Skin of body (tissue), 2 donors: ENCODE results near the gene PGAP2. TPM values are rescaled to one million over a fixed set of nuclear protein-coding genes. Genes with fewer than 3 reads are reported as not detected.
"Not testable (repeated sequence)": the region's sequence is repeated elsewhere in the genome, so short reads cannot be mapped to it uniquely, and the experiment has no call there.

Source experiments
- DNase-seq: peaks from one replicate; lab custom pipeline; 2025; lab: John Stamatoyannopoulos, UW
- total RNA-seq: library from RNA; depleted of rRNA; stranded (reverse); fragments of >200 nt; gene quantifications from one replicate; pipeline ENCODE4 v1.2.3, GENCODE V29; 2014

PGAP2 gene
- total RNA-seq = 18.8 TPM

GRCh38 chr11:3807909-3808860, at the start of gene PGAP2:
Gene PGAP2, plus strand, starts transcription at chr11:3808560. Its CDS starts 2,700 bp downstream, at chr11:3811260.
- DNase-seq = no peak

DNA sequence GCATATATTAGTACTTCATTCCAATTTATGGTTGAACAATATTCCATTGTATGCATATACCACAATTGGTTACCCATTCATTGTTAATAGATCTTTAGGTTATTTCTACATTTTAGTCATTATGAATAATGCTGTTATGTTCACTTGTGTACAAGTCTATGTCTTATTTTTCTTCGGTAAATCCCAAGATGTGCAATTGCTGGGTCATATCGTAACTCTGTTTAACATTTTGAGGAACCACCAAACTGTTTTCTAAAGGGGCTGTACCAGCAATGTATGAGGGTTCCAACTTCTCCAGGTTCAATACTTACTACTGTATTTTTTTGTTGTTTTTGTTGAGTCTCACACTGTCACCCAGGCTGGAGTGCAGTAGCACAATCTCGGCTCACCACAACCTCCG, 44.1 kb upstream of the PGAP2 start:
- no peak for DNase-seq

GRCh38 chr11:3766836-3767235, 41.5 kb upstream of the PGAP2 start:
- not testable (repeated sequence) for DNase-seq

GRCh38 chr11:3767536-3767935, 40.8 kb upstream of the PGAP2 start:
- DNase-seq = no peak

GRCh38 chr11:3773180-3773579, 35.2 kb upstream of the PGAP2 start:
- no peak for DNase-seq

- peak; percentile 66 for DNase-seq
Observed at GRCh38 chr11:3775736-3776406, 32.5 kb upstream of the PGAP2 start.

GRCh38 chr11:3781423-3781822, 26.9 kb upstream of the PGAP2 start:
- DNase-seq = no peak

GRCh38 chr11:3782963-3783362, 25.4 kb upstream of the PGAP2 start:
- no peak for DNase-seq

GRCh38 chr11:3783611-3784010, 24.7 kb upstream of the PGAP2 start:
- no peak for DNase-seq

DNA sequence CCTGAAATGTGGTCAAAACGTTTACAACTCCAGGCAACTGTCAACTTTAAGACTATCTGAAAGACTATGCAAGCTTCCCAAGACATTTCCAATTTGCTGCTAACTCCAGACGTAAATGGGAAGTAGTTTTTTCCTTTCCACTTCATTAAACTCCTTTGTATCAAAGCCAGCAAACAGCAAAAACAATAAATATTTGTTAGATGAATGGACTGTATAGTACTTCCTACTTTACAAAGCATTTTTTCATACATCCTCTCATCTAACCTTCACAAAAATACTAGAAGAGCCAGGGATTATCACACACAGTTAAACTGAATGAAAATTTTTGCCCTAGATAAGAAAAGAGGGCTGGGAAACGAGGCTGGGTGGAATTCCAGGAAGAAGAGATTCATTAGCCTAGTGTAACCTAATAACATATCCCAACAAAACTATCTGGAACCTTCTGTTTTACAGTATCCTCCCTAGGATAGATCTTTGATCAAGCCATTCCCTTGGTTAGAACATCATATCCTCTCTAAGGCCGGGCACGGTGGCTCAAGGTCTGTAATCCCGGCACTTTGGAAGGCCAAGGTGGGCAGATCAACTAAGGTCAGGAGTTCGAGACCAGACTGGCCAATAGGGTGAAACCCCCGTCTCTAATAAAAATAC, 21.5 kb upstream of the PGAP2 start:
- DNase-seq = no peak

DNA sequence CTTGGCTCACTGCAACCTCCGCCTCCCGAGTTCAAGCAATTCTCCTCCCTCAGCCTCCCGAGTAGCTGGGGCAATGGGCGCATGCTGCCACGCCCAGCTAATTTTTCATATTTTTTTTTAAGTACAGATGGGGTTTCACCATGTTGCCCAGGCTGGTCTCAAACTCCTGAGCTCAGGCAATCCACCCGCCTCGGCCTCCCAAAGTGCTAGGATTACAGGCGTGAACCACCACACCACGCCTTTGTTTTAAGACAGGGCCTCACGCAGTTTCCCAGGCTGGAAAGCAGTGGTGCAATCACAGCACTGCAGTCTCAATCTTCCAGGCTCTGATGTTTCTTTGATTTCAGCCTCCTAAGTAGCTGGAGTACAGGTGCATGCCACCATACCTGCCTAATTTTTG, 14.0 kb upstream of the PGAP2 start:
- DNase-seq = not testable (repeated sequence)

DNA sequence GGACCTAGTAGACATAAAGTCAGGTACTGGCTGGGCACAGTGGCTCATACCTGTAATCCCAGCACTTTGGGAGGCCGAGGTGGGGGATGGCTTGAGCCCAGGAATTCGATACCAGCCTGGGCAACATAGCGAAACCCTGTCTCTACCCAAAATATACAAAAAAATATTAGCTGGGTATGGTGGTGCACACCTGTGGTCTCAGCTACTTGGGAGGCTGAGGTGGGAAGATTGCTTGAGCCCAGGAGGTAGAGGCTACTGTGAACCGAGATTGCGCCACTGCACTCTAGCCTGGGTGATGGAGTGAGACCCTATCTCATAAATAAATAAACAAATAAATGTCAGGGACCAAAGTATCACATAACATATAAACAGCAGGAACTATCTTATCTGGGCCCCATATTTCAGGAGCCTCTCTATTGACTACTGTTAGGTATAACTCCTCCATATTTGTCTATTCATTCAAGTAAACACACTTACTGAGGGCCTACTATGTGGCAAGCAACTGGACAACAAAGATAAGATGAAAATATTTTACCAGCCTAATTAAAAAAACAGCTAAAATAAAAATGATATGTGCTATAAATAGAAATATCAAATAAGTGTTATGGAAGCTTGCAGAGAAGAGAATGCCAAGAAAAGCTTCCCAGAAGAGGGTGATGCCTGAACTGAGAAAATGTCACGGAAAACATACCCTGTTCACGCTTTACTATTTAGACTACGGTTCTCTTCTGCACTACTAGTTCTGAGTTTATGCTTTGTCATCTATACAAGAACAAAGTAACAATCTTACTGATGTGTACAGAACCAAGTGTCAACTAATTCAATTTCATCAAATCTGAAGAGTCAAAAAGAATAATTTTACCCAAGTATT, 13.0 kb upstream of the PGAP2 start:
- DNase-seq = no peak

- DNase-seq = no peak
Observed at GRCh38 chr11:3796002-3796311, 12.4 kb upstream of the PGAP2 start.

- DNase-seq = no peak
Observed at GRCh38 chr11:3796346-3796745, 12.0 kb upstream of the PGAP2 start.

GRCh38 chr11:3796801-3797328, 11.5 kb upstream of the PGAP2 start:
- DNase-seq = no peak

DNA sequence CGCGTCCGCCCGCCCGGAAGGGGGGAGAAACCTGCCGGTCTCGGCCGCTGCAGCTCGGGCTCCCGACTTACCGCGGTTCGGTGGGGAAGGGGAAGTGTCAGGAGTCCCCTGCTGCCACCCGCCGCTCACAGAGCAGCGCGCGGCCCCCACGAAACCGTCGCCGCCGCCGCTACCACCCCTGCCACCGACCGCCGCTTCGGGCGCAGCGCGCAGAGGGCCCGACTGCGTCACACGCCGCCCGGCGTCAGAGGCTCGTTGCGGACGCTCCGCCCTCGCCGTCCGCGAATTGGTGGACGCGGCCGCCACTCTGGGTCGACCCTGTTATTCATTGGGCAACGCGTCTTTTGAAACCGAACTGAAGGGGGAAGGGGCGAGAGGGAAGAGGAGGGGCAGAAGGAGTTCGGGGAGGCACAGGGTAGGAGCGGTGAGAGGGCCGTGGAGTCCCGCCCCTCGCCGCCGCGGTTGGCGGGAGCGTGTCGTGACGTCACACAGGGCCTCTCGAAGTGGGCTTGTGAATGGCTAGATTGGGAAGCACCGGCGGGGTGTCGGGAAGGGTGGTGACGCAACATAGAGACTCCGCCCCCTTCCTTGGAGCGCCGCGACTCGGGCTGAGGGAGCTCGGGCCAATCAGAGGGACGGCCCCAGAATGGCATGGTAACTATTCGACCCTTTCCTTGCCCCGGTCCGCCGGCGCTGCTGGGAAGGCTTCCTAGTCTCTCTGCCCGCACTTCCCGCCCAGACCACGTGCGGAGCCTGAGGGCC, 10.8 kb upstream of the PGAP2 start, which contains the start of gene NUP98:
NUP98 (minus strand) TSS at position 226 of the 762 bp plus-strand sequence. CDS start 15,437 bp downstream, outside the sequence.
- DNase-seq = peak; percentile 99

- DNase-seq = no peak
Observed at GRCh38 chr11:3799143-3799542, 9.2 kb upstream of the PGAP2 start.

DNA sequence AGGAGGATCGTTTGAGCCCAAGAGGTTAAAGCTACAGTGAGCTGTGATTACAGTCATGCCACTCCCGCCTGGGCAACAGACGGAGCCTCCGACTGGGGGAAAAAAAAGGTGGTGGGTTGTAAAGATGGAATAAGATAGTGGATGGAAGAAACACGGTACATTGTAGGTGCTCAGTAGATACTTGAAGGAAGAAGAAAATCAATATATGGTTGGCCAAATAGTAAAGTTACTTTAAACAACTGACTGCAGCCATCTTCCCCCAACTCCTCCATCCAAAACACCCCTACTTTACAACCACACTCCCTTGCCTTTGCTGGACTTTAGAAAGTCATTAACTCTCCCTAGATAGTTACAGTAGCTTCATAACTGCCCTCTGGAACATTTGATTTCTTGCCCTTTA, 8.5 kb upstream of the PGAP2 start:
- no peak for DNase-seq

- no peak for DNase-seq
Observed at GRCh38 chr11:3802011-3802790, 6.2 kb upstream of the PGAP2 start.
